HG02970 (cell line): ENCODE results near the gene BSCL2.
A peak's percentile ranks its signal among the peaks of the same experiment; 100 is the strongest.
"Not testable (repeated sequence)": the region's sequence is repeated elsewhere in the genome, so short reads cannot be mapped to it uniquely, and the experiment has no call there.

Source experiments
- ATAC-seq: cut with Tn5 transposase; IDR thresholded peaks from one replicate; pipeline ENCODE4 v1.9.1; 2021; ENCODE audit warnings: mild to moderate bottlenecking, moderate library complexity, moderate number of reproducible peaks; ENCODE audit not compliant: unreplicated experiment, low FRiP score

The BSCL2 gene

GRCh38 chr11:62707277-62707861, at the start of gene BSCL2, which contains the start of gene GNG3:
Gene BSCL2, minus strand, starts transcription at chr11:62707424. Its CDS starts 229 bp downstream, at chr11:62707195.
Gene GNG3, plus strand, starts transcription at chr11:62707676. Its CDS starts 620 bp downstream, at chr11:62708296.
- ATAC-seq, result no peak

GRCh38 chr11:62755086-62755615, 47.9 kb upstream of the BSCL2 start:
- no peak for ATAC-seq

- peak; percentile 93 for ATAC-seq
Measured at GRCh38 chr11:62753736-62754603, 46.7 kb upstream of the BSCL2 start, which contains the start of gene ZBTB3. Gene ZBTB3, minus strand, starts transcription at chr11:62754160. Its CDS starts 496 bp downstream, at chr11:62753664.

- no peak for ATAC-seq
Measured at GRCh38 chr11:62752994-62753735, 45.9 kb upstream of the BSCL2 start.

- no peak for ATAC-seq
Measured at GRCh38 chr11:62752177-62752785, 45.1 kb upstream of the BSCL2 start.

- not testable (repeated sequence) for ATAC-seq
Measured at GRCh38 chr11:62749931-62750330, 42.7 kb upstream of the BSCL2 start.

- ATAC-seq, result no peak
Measured at GRCh38 chr11:62747475-62748160, 40.4 kb upstream of the BSCL2 start.

GRCh38 chr11:62737196-62737595, 30.0 kb upstream of the BSCL2 start:
- no peak for ATAC-seq

GRCh38 chr11:62732830-62733229, 25.6 kb upstream of the BSCL2 start:
- ATAC-seq, result no peak

GRCh38 chr11:62730076-62730475, 22.9 kb upstream of the BSCL2 start:
- not testable (repeated sequence) for ATAC-seq

- ATAC-seq, result peak; percentile 9
Measured at GRCh38 chr11:62728171-62728988, 21.2 kb upstream of the BSCL2 start, which contains the start of gene TTC9C. Gene TTC9C, plus strand, starts transcription at chr11:62728486. Its CDS starts 363 bp downstream, at chr11:62728849.

GRCh38 chr11:62727872-62728170, 20.6 kb upstream of the BSCL2 start:
- ATAC-seq, result peak; percentile 52

GRCh38 chr11:62727165-62727871, 20.1 kb upstream of the BSCL2 start, which contains the start of gene HNRNPUL2:
Gene HNRNPUL2, minus strand, starts transcription at chr11:62727457. Its CDS starts 301 bp downstream, at chr11:62727156.
- ATAC-seq, result peak; percentile 78

- ATAC-seq, result no peak
Measured at GRCh38 chr11:62726915-62727164, 19.6 kb upstream of the BSCL2 start.

- peak; percentile 0 for ATAC-seq
Measured at GRCh38 chr11:62726156-62726914, 19.1 kb upstream of the BSCL2 start.

- no peak for ATAC-seq
Measured at GRCh38 chr11:62725646-62726045, 18.4 kb upstream of the BSCL2 start.

GRCh38 chr11:62724171-62724570, 16.9 kb upstream of the BSCL2 start:
- no peak for ATAC-seq

- no peak for ATAC-seq
Measured at GRCh38 chr11:62721994-62722393, 14.8 kb upstream of the BSCL2 start.
